RWPE2 (cell line): ENCODE measurements around the gene CAPS.
"Not testable (repeated sequence)": the region's sequence is repeated elsewhere in the genome, so short reads cannot be mapped to it uniquely, and the experiment has no call there.

Source experiments
- ATAC-seq: fragments of 200-7000 bp; cut with Tn5 transposase; 3 replicates; pipeline ENCODE4 v1.9.1; 2021; ENCODE audit warnings: low read depth
- DNase-seq: peaks from one replicate; pipeline ENCODE4 v3.0.0-alpha.2; 2020; ENCODE audit warnings: low spot score
- H3K27ac ChIP-seq: fragments of 450-650 bp; 2 replicates; pipeline ENCODE4 v1.5.1; 2017; ENCODE audit warnings: mild to moderate bottlenecking; ENCODE audit not compliant: poor library complexity, severe bottlenecking
- H3K27me3 ChIP-seq: fragments of 250-450 bp; sonication (Bioruptor Pico); 2 replicates; pipeline ENCODE4 v1.5.1; 2021; ENCODE audit warnings: mild to moderate bottlenecking, moderate library complexity; ENCODE audit not compliant: insufficient read depth, poor library complexity, severe bottlenecking
- H3K36me3 ChIP-seq: fragments of 250-450 bp; sonication (Bioruptor Pico); 2 replicates; pipeline ENCODE4 v1.5.1; 2020; ENCODE audit warnings: low read depth, mild to moderate bottlenecking, moderate library complexity
- H3K4me1 ChIP-seq: fragments of 250-450 bp; sonication (Bioruptor Pico); 2 replicates; pipeline ENCODE4 v1.5.1; 2021; ENCODE audit warnings: mild to moderate bottlenecking, moderate library complexity; ENCODE audit not compliant: insufficient read depth, poor library complexity, severe bottlenecking
- H3K4me3 ChIP-seq: fragments of 250-450 bp; sonication (Bioruptor Pico); 2 replicates; pipeline ENCODE4 v1.5.1; 2021; ENCODE audit warnings: mild to moderate bottlenecking, moderate library complexity; ENCODE audit not compliant: severe bottlenecking
- H3K9me3 ChIP-seq: fragments of 250-450 bp; sonication (Bioruptor Pico); 2 replicates; pipeline ENCODE4 v1.5.1; 2021; ENCODE audit warnings: mild to moderate bottlenecking, moderate library complexity; ENCODE audit not compliant: severe bottlenecking
- CTCF ChIP-seq: fragments of 450-650 bp; IDR thresholded peaks from one replicate; pipeline ENCODE4 v1.5.1; 2017; ENCODE audit warnings: mild to moderate bottlenecking, moderate library complexity; ENCODE audit not compliant: poor library complexity, severe bottlenecking

Gene CAPS

DNA sequence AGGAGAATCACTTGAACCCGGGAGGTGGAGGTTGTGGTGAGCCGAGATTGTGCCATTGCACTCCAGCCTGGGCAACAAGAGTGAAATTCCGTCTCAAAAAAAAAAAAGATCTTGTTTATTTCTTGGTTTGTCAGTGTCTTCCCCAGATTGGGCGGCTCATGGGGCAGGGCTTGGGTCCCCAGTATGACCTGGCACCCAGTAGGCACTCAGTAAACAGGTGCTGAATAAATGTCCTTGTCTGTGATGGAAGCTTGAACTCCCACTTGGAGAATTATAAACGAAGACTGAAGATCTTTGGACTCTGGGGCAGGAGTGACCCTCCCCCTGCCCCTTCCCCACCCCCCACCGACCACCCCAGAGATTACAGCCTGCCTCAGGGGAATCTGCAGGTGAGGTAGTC is 33.9 kb upstream of the CAPS start:
- Histone ChIP-seq H3K4me3 (no peak overlapping the region), H3K36me3 (no peaks in the 10 kb centered on the region), H3K4me1 (no peaks in the 10 kb centered on the region), H3K27me3 (no peaks in the 10 kb centered on the region), H3K9me3 (no peaks in the 10 kb centered on the region), H3K27ac (no peak overlapping the region)
- DNase-seq (no peak), ATAC-seq (no peak)
- TF ChIP-seq CTCF: no peak

- ATAC-seq (no peak), DNase-seq (no peak)
- no peaks in the 10 kb centered on the region for H3K27me3 ChIP-seq
- no peaks in the 10 kb centered on the region for H3K4me1 ChIP-seq
- no peak overlapping the region for H3K4me3 ChIP-seq
- no peak overlapping the region for H3K27ac ChIP-seq
- TF ChIP-seq CTCF: no peak
- H3K9me3 ChIP-seq: no peaks in the 10 kb centered on the region
- H3K36me3 ChIP-seq: no peaks in the 10 kb centered on the region
Measured at GRCh38 chr19:5880604-5881078, 33.4 kb upstream of the CAPS start.

DNA sequence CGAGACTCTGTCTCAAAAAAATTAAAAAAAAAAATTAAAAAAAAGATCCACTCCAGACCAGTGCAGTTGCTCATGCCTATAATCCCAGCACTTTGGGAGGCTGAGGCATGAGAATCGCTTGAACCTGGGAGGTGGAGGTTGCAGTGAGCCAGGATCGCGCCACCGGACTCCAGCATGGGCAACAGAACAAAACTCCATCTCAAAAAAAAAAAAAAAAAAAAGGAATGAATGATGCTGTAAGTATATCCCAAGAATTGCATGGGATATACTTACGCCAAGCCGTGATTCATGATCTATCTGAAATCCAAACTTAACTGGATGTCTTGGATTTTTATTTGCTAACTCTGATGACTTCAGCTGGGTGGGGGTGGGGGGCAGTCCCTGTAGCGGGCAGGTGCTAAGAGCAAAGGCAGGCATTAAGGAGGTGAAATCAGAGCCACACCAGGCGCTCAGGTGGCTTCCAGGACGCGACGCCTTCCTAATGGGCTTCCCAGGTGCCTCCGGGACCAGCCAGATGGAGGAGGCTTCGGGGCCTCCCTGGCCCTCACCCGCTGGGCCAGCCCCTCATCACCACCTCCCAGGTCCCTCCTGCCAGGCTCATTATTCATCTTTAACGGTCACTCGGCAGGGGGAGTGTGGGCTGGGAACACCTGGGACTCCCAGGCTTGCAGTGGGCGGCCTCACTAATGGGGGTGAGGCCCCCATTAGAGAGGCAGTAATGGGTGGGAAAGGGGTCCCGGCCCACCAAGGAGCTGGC is 32.3 kb upstream of the CAPS start:
- Histone ChIP-seq H3K27me3 (no peaks in the 10 kb centered on the region), H3K4me1 (no peaks in the 10 kb centered on the region), H3K36me3 (no peaks in the 10 kb centered on the region), H3K4me3 (no peak overlapping the region), H3K9me3 (no peaks in the 10 kb centered on the region), H3K27ac (no peak overlapping the region)
- no peak for ATAC-seq
- DNase-seq: no peak
- TF ChIP-seq CTCF: no peak

- Histone ChIP-seq H3K4me3 (no peak overlapping the region), H3K9me3 (no peaks in the 10 kb centered on the region), H3K27ac (no peak overlapping the region), H3K4me1 (no peaks in the 10 kb centered on the region), H3K36me3 (no peaks in the 10 kb centered on the region), H3K27me3 (no peaks in the 10 kb centered on the region)
- TF ChIP-seq CTCF: no peak
- no peak for DNase-seq
- no peak for ATAC-seq
Measured at GRCh38 chr19:5882421-5882968, 31.6 kb upstream of the CAPS start.

GRCh38 chr19:5883157-5883873 is 30.7 kb upstream of the CAPS start:
- not testable (repeated sequence) for H3K4me3 ChIP-seq, H3K4me1 ChIP-seq, ATAC-seq, H3K27ac ChIP-seq, H3K27me3 ChIP-seq, DNase-seq, H3K9me3 ChIP-seq, H3K36me3 ChIP-seq

DNA sequence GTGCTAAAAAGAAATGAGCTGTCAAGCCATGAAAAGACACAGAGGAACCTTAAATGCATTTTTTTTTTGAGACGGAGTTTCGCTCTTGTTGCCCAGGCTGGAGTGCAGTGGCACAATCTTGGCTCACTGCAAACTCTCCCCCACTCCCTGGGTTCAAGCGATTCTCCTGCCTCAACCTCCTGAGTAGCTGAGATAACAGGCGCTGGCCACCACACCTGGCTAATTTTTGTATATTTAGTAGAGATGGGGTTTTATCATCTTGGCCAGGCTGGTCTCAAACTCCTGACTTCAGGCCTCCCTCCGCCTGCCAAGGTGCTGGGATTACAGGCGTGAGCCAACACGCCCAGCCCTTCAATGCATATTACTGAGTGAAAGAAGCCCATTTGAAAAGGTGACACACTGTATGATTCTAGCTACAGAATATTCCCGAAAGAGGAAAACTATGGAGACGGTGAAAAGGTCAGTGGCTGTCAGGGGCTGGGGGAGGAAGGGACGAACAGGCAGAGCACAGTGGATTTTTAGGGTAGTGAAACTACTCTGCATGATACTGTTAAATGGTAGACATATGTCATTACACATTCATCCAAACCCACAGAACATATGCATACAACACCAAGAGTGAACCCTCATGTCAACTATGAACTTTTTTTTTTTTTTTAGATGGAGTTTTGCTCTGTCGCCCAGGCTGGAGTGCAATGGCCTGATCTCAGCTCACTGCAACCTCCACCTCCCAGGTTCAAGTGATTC is 29.8 kb upstream of the CAPS start:
- not testable (repeated sequence) for H3K27me3 ChIP-seq, DNase-seq

More for the DNA sequence above, 29.8 kb upstream of the CAPS start:
- not testable (repeated sequence) for H3K9me3 ChIP-seq, H3K4me3 ChIP-seq, H3K27ac ChIP-seq, H3K36me3 ChIP-seq, H3K4me1 ChIP-seq, ATAC-seq
